Measurements from ENCODE around the gene TMEM164. TPM values are rescaled to one million over a fixed set of nuclear protein-coding genes. Genes with fewer than 3 reads are reported as not detected.

Gene TMEM164
- total and polyA plus RNA-seq, 10 of the 15 experiments (the other 5 are each of a cell fraction or from before 2014, with no cell fraction given) = 0.61 to 18.3 (median 7.0) TPM

- Histone ChIP-seq H3K27ac (ENCODE audit: control insufficient read depth, insufficient read depth) (no peak overlapping the region), H3K4me3 (no peak overlapping the region), H3K79me2 (ENCODE audit: control insufficient read depth, insufficient read depth, low read length) (no peaks in the 10 kb centered on the region), H3K9ac (ENCODE audit: control insufficient read depth, insufficient read depth, low read length) (no peak overlapping the region), H3K36me3 (ENCODE audit: control insufficient read depth in 2 of 2, insufficient read depth in 2 of 2, low read length in 1 of 2) (no peaks in the 10 kb centered on the region), H3K27me3 (replicated peaks in 1 of 2; ENCODE audit: control insufficient read depth in 2 of 2, insufficient read depth in 2 of 2, low read length in 1 of 2) (no peaks in the 10 kb centered on the region), H3K4me1 (ENCODE audit: control insufficient read depth, insufficient read depth, low read length) (no peaks in the 10 kb centered on the region), H3K4me2 (ENCODE audit: control insufficient read depth, insufficient read depth) (no peak overlapping the region), H3K9me3 (replicated peaks; ENCODE audit: control insufficient read depth, insufficient read depth, low read length) (no peaks in the 10 kb centered on the region), H4K20me1 (ENCODE audit: control insufficient read depth, insufficient read depth) (no peaks in the 10 kb centered on the region), H2AFZ (ENCODE audit: control insufficient read depth, low read depth, low read length) (no peak overlapping the region)
- TF ChIP-seq RFX5 (IDR thresholded peaks at IDR 0.05; ENCODE audit: low read depth, low read length) (no peak), TCF7 (IDR thresholded peaks at IDR 0.05; ENCODE audit: borderline replicate concordance) (no peak), FOXM1 (IDR thresholded peaks at IDR 0.05; ENCODE audit: low read depth, low read length) (no peak), IKZF2 (IDR thresholded peaks at IDR 0.05) (no peak), SUZ12 (IDR thresholded peaks at IDR 0.05; ENCODE audit: unreplicated experiment) (no peak), SRF (IDR thresholded peaks at IDR 0.05; ENCODE audit: low read depth in 2 of 2, low read length in 2 of 2) (no peak), DPF2 (IDR thresholded peaks at IDR 0.05) (no peak), CEBPB (IDR thresholded peaks at IDR 0.05; ENCODE audit: borderline replicate concordance in 1 of 2, low read depth in 2 of 2, low read length in 2 of 2) (no peak)
- in situ Hi-C loops (cut with MboI) (no loop called here), intact Hi-C loops (cut with micrococcal nuclease; ENCODE audit: unreplicated experiment) (no loop called here)
- ChIA-PET POLR2A (no interaction called here), CTCF (interaction anchor here (1.4 to 6.8 kb wide), 3 partner anchors 11 to 226 kb away, joined by 3 to 53 read pairs (median 4); no protein-coding TSS in a partner anchor), SMC1A (ENCODE audit: uncharacterized antibody, unreplicated experiment) (no interaction called here), RAD21 (ENCODE audit: unreplicated experiment) (interaction anchor here (1.2 kb wide), 1 partner anchor 11 kb away, joined by 4 read pairs; no protein-coding TSS in a partner anchor)
- no peak for DNase-seq (ENCODE audit: low read depth, low spot score)
- 46% methylated on average over 4 of the region's 4 CpGs for WGBS (ENCODE audit: insufficient coverage, insufficient replicate concordance, low lambda C conversion rate, missing lambda C conversion rate)
- ATAC-seq = no peak
- no TSS peak for BruUV-seq (replicated peaks)
- FAIRE-seq = no peak
Observed at GRCh38 chrX:110136136-110136535, 133.2 kb downstream of the TMEM164 start.

- in situ Hi-C loops (cut with MboI) (no loop called here), intact Hi-C loops (cut with micrococcal nuclease; ENCODE audit: unreplicated experiment) (no loop called here)
- SMC1A ChIA-PET (ENCODE audit: uncharacterized antibody, unreplicated experiment) = no interaction called here
- no peaks in the 10 kb centered on the region for H3K27me3 ChIP-seq (replicated peaks in 1 of 2; ENCODE audit: control insufficient read depth in 2 of 2, insufficient read depth in 2 of 2, low read length in 1 of 2)
- DNase-seq (ENCODE audit: low read depth, low spot score) (no peak), ATAC-seq (no peak), FAIRE-seq (no peak)
- H3K79me2 ChIP-seq (ENCODE audit: control insufficient read depth, insufficient read depth, low read length) = no peaks in the 10 kb centered on the region
- no TSS peak for BruUV-seq (replicated peaks)
- no peak overlapping the region for H3K9ac ChIP-seq (ENCODE audit: control insufficient read depth, insufficient read depth, low read length)
- H3K4me2 ChIP-seq (ENCODE audit: control insufficient read depth, insufficient read depth) = no peak overlapping the region
- H4K20me1 ChIP-seq (ENCODE audit: control insufficient read depth, insufficient read depth) = no peaks in the 10 kb centered on the region
- H3K36me3 ChIP-seq (ENCODE audit: control insufficient read depth in 2 of 2, insufficient read depth in 2 of 2, low read length in 1 of 2) = no peaks in the 10 kb centered on the region
- RAD21 ChIA-PET (ENCODE audit: unreplicated experiment) = no interaction called here
- no peak overlapping the region for H2AFZ ChIP-seq (ENCODE audit: control insufficient read depth, low read depth, low read length)
- CTCF ChIA-PET = interaction anchor here (6.8 kb wide), 1 partner anchor 9 kb away, joined by 53 read pairs; no protein-coding TSS in a partner anchor
- POLR2A ChIA-PET = no interaction called here
- H3K27ac ChIP-seq (ENCODE audit: control insufficient read depth, insufficient read depth) = no peak overlapping the region
- H3K4me3 ChIP-seq = no peak overlapping the region
- 56% methylated on average over 3 of the region's 3 CpGs for WGBS (ENCODE audit: insufficient coverage, insufficient replicate concordance, low lambda C conversion rate, missing lambda C conversion rate)
- no peaks in the 10 kb centered on the region for H3K4me1 ChIP-seq (ENCODE audit: control insufficient read depth, insufficient read depth, low read length)
- no peaks in the 10 kb centered on the region for H3K9me3 ChIP-seq (replicated peaks; ENCODE audit: control insufficient read depth, insufficient read depth, low read length)
- TF ChIP-seq CTCF (IDR thresholded peaks at IDR 0.05 in 2 of 3, conservative IDR thresholded peaks at IDR 0.05 in 1 of 3; ENCODE audit: control insufficient read depth in 2 of 3, extremely low read depth in 1 of 3, insufficient read depth in 1 of 3, low read depth in 3 of 3, low read length in 3 of 3) (no peak), BRCA1 (IDR thresholded peaks at IDR 0.05; ENCODE audit: low read depth, low read length) (no peak), EGR1 (IDR thresholded peaks at IDR 0.05; ENCODE audit: borderline replicate concordance in 1 of 2, low read depth in 2 of 2, low read length in 2 of 2) (no peak), IRF3 (IDR thresholded peaks at IDR 0.05) (no peak), PKNOX1 (IDR thresholded peaks at IDR 0.05) (no peak)
Observed at GRCh38 chrX:110138557-110138956, 135.6 kb downstream of the TMEM164 start.

Measured in GM12878 (cell line).